ENCODE data around the gene PTMA. TPM values are rescaled to one million over a fixed set of nuclear protein-coding genes. Genes with fewer than 3 reads are reported as not detected.

Gene PTMA
- total and polyA plus RNA-seq, 9 of the 15 experiments (the other 6 are each of a cell fraction or from before 2014, with no cell fraction given), result 429 to 2,322 (median 1,578) TPM

DNA sequence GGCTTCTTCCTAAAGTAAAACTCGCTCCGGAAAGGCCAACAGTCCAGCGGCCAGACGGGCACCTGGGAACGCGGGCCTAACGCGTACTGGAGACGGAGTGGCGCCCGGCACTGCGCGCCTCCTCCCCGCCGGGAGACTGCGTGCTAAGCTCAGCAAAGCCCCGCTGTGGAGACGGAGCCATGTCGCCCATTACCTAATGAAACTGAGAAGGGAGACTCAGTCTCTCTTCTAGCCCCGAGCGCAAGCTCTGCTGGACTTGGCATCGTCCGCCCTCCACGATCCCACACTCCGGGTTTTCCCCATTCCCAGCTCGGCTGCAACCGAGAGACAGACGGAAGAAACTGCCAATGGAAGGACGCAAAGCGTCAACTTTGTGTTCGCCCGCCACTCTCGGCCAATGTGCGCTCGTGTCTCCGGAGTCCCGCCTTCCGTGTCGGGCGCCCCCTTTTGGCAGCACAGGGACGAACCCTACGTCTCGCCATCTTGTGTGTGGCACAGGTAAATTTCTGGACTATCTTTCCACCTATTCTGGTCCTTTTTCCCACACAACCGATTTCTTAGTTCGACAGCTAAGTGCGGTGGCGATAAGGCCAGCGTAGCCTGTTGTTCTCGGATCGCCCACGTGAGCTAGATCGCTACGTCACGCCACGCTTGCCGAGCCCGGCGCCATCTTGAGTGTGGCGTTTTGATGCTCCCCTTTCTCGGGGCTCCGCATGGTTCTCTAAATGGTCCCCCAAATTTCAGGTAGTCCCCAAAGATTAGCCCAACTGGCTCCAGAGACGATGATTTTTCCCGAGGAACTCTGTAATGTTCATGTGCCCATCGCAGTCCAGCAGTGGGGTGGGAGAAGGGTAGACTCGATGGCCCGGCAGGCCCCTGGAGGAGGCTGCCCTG lies 1.3 kb upstream of the PTMA start (continued):
- TF ChIP-seq, protein P1, sequence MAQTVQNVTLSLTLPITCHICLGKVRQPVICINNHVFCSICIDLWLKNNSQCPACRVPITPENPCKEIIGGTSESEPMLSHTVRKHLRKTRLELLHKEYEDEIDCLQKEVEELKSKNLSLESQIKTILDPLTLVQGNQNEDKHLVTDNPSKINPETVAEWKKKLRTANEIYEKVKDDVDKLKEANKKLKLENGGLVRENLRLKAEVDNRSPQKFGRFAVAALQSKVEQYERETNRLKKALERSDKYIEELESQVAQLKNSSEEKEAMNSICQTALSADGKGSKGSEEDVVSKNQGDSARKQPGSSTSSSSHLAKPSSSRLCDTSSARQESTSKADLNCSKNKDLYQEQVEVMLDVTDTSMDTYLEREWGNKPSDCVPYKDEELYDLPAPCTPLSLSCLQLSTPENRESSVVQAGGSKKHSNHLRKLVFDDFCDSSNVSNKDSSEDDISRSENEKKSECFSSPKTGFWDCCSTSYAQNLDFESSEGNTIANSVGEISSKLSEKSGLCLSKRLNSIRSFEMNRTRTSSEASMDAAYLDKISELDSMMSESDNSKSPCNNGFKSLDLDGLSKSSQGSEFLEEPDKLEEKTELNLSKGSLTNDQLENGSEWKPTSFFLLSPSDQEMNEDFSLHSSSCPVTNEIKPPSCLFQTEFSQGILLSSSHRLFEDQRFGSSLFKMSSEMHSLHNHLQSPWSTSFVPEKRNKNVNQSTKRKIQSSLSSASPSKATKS (CRISPR knock-in tag; IDR thresholded peaks at IDR 0.05), result no peak
- TF ChIP-seq TBP (optimal IDR thresholded peaks at IDR 0.05; ENCODE audit: low read depth, low read length), result no peak
- TF ChIP-seq ZNF316 (IDR thresholded peaks at IDR 0.05), result 0 out of 2 replicates have a peak, but pooled peaks have one; percentile 2
- TF ChIP-seq, protein P2, sequence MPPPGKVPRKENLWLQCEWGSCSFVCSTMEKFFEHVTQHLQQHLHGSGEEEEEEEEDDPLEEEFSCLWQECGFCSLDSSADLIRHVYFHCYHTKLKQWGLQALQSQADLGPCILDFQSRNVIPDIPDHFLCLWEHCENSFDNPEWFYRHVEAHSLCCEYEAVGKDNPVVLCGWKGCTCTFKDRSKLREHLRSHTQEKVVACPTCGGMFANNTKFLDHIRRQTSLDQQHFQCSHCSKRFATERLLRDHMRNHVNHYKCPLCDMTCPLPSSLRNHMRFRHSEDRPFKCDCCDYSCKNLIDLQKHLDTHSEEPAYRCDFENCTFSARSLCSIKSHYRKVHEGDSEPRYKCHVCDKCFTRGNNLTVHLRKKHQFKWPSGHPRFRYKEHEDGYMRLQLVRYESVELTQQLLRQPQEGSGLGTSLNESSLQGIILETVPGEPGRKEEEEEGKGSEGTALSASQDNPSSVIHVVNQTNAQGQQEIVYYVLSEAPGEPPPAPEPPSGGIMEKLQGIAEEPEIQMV (tag; conservative IDR thresholded peaks at IDR 0.05; ENCODE audit: low read depth), result no peak
- no peak for TF ChIP-seq ZEB2 (IDR thresholded peaks at IDR 0.05)
- no peak for TF ChIP-seq ZNF695 (CRISPR knock-in tag; IDR thresholded peaks at IDR 0.05)
- TF ChIP-seq YY1 (IDR thresholded peaks at IDR 0.05; ENCODE audit: borderline replicate concordance in 1 of 3, control insufficient read depth in 1 of 3, extremely low read depth in 1 of 3, insufficient read depth in 3 of 3, insufficient read length in 1 of 3, insufficient replicate concordance in 2 of 3, low read depth in 1 of 3, low read length in 2 of 3), result peak; percentile 96 to 99 (median 97)
- no peak for TF ChIP-seq SIRT6 (IDR thresholded peaks at IDR 0.05; ENCODE audit: low read depth, low read length)
- no peak for TF ChIP-seq MAFG (tag; conservative IDR thresholded peaks at IDR 0.05)
- TF ChIP-seq, protein P3, sequence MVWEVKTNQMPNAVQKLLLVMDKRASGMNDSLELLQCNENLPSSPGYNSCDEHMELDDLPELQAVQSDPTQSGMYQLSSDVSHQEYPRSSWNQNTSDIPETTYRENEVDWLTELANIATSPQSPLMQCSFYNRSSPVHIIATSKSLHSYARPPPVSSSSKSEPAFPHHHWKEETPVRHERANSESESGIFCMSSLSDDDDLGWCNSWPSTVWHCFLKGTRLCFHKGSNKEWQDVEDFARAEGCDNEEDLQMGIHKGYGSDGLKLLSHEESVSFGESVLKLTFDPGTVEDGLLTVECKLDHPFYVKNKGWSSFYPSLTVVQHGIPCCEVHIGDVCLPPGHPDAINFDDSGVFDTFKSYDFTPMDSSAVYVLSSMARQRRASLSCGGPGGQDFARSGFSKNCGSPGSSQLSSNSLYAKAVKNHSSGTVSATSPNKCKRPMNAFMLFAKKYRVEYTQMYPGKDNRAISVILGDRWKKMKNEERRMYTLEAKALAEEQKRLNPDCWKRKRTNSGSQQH (CRISPR knock-in tag; IDR thresholded peaks at IDR 0.05), result no peak
- peak; percentile 23 for TF ChIP-seq CHD1 (IDR thresholded peaks at IDR 0.05; ENCODE audit: low read length)
- TF ChIP-seq ZNF134 (CRISPR knock-in tag; conservative IDR thresholded peaks at IDR 0.05), result no peak
- no peak for TF ChIP-seq ELF2 (CRISPR knock-in tag; IDR thresholded peaks at IDR 0.05)
- TF ChIP-seq, protein P4, sequence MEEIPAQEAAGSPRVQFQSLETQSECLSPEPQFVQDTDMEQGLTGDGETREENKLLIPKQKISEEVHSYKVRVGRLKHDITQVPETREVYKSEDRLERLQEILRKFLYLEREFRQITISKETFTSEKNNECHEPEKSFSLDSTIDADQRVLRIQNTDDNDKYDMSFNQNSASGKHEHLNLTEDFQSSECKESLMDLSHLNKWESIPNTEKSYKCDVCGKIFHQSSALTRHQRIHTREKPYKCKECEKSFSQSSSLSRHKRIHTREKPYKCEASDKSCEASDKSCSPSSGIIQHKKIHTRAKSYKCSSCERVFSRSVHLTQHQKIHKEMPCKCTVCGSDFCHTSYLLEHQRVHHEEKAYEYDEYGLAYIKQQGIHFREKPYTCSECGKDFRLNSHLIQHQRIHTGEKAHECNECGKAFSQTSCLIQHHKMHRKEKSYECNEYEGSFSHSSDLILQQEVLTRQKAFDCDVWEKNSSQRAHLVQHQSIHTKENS (CRISPR knock-in tag; IDR thresholded peaks at IDR 0.05), result no peak
- TF ChIP-seq ZBED1 (IDR thresholded peaks at IDR 0.05), result 0 out of 2 replicates have a peak, but pooled peaks have one; percentile 1
- TF ChIP-seq ZNF253 (CRISPR knock-in tag; conservative IDR thresholded peaks at IDR 0.05), result no peak
- peak; percentile 77 for TF ChIP-seq MTA3 (IDR thresholded peaks at IDR 0.05; ENCODE audit: borderline replicate concordance)
- TF ChIP-seq, protein P5, sequence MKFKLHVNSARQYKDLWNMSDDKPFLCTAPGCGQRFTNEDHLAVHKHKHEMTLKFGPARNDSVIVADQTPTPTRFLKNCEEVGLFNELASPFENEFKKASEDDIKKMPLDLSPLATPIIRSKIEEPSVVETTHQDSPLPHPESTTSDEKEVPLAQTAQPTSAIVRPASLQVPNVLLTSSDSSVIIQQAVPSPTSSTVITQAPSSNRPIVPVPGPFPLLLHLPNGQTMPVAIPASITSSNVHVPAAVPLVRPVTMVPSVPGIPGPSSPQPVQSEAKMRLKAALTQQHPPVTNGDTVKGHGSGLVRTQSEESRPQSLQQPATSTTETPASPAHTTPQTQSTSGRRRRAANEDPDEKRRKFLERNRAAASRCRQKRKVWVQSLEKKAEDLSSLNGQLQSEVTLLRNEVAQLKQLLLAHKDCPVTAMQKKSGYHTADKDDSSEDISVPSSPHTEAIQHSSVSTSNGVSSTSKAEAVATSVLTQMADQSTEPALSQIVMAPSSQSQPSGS (CRISPR knock-in tag; IDR thresholded peaks at IDR 0.05), result no peak

Data from K562 (cell line).